Activated naive CD4-positive, alpha-beta T cell (primary cell): Measurements from ENCODE around the gene ATG4D.
"Not testable (repeated sequence)": the region's sequence is repeated elsewhere in the genome, so short reads cannot be mapped to it uniquely, and the experiment has no call there.

Experiments
- DNase-seq, 4 experiments: peaks; one replicate each; lab custom pipeline; 2025; lab: John Stamatoyannopoulos, UW

Gene ATG4D

GRCh38 chr19:10552510-10553053, 8.9 kb downstream of the ATG4D start:
- no peak for DNase-seq

DNA sequence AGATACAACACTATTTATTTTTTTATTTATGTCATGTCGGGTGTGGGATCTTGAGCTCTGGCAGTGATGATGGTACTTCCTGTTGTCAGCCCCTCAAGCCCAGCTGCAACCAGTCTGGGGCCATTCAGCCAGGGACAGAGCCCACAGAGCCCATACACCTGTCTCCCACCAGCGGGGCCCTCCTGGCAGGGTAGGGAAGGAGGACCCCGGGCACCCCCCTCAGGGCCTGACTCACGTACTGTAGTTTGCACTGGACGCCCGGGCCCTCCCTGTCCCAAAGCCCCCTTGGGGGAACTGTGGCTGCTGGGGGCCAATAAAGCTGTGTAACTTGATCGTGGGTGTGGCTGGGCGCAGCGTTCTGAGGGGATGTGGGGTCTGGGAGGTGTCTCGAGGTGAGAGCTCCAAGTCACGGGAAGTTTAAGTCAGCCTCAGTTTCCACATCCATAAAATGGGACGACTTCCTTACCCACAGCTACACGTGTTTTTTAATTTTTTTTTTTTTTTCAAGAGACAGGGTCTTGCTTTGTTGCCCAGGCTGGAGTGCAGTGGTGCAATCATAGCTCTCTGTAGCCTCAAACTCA, 9.5 kb downstream of the ATG4D start:
- DNase-seq, result no peak

DNA sequence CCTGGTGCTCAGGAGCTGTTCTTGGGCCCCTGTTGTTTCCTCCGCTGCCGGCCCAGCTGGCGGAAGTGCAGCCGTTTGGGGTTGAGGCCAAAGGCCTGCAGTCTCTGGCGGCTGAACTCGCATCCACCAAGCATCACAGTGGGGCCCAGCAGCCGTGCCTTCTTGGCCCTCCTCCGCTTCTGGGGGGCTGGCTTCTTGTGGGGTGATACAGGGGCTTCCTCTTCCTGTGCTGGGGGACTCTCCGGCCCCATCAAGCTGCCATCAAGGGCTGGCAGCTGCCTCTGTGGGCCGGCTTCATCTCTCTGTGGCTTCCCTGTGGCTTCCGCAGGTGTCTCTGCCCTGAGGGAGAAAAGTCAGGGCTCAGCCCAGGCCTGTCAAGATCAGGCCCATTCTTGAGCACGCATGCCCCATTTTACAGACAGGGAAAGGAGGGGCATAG, 10.3 kb downstream of the ATG4D start:
- peak in 2 of 4 experiments; percentile 32 to 41 for DNase-seq

DNA sequence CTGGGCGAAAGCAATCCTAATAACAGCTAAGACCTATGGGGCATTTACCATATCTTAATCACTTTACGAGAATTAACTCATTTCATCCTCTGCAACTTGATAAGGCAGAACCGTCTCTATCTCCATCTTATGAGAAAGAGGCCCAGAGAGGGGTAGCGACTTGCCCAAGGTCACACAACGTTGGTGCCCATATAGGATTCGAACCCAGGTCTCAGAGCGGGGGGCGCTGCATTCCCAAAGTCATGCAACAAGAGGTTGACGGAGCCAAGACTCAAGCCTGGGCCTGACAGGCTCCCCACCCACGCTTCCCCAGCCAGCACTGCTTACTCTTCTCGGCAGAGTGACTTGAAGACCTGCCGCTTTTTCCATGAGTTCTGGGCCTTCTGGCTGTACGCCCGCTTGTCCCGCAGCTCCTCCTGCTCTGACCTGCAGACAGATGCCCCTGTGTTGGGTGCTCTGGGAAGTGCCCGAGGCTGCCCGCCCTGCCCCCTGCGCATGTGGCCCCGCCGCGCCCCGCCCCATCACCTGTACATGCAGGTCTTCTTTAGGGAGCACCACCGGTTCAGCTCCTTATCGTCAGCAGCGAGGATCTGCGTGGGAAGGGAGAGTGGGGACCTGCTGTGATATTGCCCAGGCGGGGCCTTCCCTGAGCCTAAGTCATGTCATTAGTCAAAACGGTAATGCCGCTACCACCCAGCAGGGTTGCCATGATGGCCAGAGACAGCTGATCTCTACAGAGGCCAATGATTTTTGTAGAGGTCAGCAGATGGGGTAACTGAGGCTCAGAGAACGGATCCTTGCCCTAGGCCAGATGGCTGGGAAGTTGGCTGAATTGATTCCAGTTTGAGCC, 11.3 kb downstream of the ATG4D start:
- no peak for DNase-seq

- no peak for DNase-seq
Measured at GRCh38 chr19:10555610-10555973, 11.9 kb downstream of the ATG4D start.

- DNase-seq, result no peak
Measured at GRCh38 chr19:10557603-10558197, 14.0 kb downstream of the ATG4D start.

DNA sequence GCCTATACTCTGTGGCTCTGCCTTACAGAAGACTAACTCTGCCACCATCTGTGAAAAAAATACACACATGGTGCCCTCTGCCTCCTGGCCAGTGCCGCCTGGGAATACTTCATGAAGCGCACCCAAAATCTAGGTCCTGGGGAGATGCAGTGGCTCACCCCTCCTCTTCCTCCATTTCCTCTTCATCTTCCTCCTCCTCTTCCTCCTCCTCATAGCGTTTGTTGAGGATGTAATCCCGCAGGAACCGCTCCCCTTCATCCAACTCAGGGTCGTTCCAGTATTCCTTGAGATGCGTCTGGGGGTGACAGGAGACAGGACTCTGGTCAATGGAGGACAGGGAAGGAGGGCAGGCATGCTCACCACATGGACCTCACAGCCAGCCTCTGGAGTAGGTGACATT, 16.4 kb downstream of the ATG4D start:
- no peak for DNase-seq

DNA sequence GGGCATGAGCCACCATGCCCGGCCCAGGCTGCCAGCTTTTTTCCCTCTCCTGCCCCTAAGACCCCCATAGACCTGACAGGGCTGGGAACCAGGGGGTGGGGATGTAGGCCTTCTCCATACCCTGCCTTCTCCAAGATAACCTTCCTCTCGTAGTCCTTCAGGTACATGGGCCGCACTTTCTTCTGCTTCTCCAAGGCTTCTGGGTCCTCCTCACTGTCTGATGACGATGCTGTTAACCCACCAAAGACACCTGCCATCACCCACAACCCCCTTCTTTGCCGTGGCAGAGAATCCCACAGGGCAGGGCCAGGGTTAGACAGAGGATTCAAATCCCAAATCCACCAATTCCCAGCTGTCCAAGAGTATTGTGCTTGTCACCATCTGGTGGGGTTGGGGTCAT, 18.9 kb downstream of the ATG4D start:
- DNase-seq, result no peak

DNA sequence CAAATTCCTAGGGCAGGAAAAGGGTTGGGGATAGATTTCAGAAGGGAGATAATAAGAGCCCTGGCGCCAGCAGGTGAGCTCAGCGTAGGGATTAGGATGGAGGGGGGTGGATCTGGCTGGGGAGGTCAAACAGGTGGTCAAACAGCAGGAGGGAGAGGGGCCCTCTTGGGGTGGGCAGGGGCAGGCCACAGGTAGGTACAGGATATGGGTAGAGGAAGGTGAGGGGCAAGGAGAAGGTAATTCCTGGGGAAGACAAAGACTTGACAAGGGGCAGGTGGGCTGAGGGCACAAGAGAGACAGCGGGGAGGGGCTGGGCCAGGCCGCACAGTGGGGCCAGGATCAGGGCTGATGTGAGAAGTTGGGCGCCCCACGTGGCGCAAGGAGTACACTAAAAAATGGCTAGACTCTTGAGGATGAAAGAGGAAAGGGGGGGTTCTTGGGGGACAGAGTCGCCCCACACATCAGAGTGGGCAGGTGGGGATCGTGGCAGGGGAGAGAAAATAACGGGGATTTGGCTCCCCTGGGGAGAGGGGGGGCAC, 21.4 kb downstream of the ATG4D start:
- peak in 2 of 4 experiments; percentile 30 to 34 for DNase-seq

DNA sequence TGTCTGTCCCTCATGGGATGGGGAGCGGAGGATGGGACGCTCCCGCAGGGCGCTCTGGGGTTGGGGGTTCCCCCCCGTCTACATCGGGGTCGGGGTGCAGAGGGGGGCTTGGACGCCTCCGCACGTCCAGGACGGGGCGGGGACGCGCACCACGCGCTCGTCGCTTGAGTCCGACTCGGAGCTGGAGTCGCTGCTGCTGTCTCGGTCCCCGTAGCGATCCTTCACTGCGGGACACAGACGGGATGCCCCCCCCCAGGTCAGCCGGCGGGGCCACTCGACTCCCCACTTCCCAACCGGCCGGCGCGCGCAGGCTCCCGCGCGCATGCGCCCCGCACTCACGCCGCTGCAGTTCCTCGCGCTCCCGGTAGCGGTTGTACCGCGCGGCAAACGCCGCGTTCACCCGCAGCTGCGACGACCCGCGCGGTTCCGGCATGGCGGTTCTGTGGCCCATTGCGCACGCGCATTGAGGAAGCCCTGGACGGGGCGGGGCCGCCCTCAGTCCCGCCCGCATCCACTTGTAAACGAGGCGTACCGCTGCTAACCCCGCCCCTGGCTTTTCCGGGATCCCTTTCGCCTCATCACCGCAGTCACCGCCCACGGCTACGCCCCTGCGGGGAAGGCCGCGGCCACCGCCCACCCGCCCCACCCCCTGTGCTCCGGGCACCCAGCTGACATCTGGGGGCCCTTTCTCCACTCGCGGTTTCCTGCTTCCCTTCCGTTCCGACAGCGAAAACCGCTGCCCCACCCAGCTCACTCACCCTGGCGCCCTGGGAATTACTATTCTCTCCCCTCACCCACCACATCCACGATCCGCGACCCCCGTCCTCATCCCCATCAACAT, 22.1 kb downstream of the ATG4D start, which contains the start of gene KRI1:
KRI1 (minus strand) TSS at position 444 of the 841 bp plus-strand sequence; CDS start at position 433, 11 bp downstream.
- peak; percentile 86 to 99 (median 95) for DNase-seq

GRCh38 chr19:10566408-10566657, 22.6 kb downstream of the ATG4D start:
- no peak for DNase-seq

GRCh38 chr19:10566658-10567410, 23.1 kb downstream of the ATG4D start:
- DNase-seq, result peak in 2 of 4 experiments; percentile 25 to 31

DNA sequence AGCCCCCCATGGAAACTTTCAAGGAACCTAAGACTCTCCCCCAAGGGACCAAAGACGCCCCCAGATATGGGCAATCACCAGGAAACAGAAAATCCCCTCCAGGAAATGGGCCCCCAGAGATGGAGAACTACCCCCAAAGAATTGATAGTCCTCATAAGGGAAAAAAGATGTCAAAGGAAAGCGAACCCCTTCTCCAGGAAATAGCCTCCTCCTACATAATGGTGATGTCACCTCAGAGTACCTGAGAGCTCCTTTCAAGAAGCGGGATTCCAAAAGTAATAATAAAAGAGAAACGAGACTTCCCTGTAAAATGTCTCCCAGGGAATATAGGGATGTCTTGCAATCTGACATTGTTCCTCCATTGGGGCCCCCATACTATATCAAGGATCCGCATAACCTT, 24.0 kb downstream of the ATG4D start:
- DNase-seq, result no peak

DNA sequence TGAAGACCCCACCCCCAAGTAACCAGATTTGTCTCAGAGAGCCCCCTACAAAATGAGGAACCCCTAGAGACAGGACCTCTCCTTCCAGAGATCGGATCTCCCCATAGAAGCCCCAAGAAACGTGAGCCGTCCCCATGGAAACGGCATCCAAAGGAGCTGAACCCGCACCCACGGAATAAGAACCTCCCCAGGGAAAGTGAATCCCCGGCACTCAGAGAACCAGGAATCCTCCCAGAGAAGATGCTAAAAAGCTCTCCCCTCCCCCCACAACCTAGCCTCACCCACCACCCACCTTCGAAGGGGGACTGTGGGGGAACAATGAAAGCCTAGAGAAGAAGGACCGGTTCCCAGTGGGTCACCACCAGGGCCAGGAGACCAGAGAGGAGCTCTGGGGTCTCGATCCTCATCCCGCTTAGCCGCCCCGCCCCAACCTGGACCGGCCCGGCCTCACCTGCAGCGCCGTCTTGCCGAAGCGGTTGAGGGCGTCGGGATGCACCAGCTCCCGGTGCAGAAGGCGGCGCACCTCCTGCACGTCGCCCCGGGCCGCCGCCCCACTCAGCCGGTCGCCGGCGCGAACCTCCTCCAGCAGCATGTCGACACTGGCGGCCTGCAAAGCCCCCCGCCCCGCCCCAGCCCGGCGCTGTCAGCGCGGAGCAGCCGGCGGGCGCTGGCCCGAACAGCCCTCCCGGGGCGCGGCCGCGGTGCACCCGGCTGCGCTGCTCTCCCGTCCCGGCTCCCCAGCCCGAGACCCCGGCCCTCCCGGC, 24.5 kb downstream of the ATG4D start:
- DNase-seq, result peak in 3 of 4 experiments; percentile 34 to 77 (median 75)

DNA sequence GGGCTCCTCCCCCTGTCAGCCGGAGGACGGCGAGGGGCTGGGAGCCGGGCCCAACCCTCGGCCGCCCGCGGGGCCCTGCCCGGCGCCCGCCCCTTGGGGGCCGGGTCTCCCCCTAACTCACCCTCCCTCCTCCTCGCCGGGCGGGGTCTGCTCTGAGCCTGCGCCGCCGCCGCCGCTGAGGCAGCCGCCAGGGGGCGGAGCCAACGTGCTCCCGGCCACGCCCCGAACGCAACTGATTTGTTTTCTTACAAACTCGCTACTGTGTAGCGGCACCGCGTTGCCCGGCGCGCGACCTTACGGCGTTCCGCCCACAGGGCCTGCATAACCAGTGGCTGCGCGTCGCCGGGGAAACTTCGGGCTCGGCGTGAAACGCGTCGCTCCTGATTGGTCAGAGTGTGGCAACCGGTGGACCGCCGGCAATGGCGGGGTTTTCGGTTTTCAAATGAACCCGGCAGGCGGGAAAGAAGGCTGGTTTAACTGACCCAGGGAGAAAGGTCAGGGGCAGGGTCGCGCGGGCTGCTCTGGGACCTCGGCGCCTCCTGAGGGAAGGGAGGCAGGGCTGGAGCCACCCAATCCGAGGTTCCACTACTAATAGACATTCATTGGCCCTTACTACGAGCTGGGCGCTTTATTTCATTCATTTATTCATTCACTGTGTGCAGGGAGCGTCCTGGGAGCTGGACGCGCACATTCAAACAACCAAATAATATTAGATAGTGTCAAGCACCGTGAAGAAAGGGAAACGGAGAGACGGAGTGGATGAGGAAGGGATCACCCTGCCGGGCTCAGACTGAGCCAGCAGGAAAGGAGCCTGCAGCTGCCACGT, 25.3 kb downstream of the ATG4D start, which contains the start of gene CDKN2D:
CDKN2D (minus strand) TSS at position 154 of the 826 bp plus-strand sequence. CDS start 326 bp downstream, outside the sequence.
- DNase-seq, result peak; percentile 98 to 100 (median 99)

DNA sequence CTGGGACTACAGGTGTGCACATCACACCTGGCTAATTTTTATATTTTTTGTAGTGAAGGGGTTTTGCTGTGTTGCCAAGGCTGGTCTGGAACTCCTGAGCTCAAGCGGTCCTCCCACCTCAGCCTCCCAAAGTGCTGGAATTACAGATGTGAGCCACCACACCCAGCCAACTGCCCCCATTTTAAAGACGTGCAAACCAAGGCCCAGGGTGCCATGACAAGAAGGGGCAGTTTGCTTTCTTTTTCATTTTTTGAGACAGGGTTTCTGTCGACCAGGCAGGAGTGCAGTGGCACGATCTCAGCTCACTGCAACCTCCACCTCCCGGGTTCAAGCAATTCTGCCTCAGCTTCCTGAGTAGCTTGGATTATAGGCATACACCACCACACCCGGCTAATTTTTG, 30.1 kb downstream of the ATG4D start:
- DNase-seq, result not testable (repeated sequence)

GRCh38 chr19:10574462-10574861, 30.8 kb downstream of the ATG4D start:
- no peak for DNase-seq

- DNase-seq, result no peak
Measured at GRCh38 chr19:10575011-10575716, 31.5 kb downstream of the ATG4D start.
